ENCODE results near the gene TSPAN9.
A peak's percentile ranks its signal among the peaks of the same experiment; 100 is the strongest.

TSPAN9 gene

DNA sequence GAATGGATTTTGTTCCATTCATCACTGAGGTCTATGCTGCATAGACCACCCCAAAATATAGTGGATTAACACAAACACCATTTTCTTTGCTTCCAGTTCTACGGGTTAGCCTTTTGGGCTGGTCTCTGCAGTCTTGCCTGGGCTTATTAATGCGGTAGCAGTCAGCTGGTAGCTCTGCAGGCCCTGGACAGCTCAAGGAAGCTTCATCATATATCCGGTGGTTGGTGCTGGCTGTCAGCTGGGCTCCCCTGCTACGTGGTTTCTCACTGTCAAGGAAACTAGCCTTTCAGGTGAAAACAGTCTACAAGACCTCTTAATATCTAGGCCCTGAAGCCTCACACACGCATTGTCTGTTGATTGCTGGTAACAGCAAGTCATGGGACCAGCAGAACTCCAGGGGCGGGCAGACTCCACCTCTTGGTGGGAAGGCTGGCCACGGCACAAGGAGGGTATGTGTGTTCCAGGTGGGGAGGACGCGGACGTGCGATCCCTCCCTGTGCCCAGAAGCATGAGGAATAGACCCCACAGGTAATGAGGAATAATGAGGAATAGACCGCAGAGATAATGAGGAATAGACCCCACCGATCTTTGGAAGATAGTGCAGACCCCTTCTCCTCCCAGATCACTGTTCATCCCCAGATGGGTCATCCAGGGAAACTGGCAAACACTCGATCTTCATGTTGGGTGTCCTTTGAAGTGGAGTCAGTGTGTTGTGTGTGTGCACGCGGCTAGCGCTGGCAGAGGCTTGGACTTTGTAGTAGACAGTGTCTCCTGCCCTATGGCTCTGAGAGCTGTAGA lies 13.3 kb downstream of the TSPAN9 start:
- Histone ChIP-seq H3K9ac (no peak overlapping the region), H3K9me3 (ENCODE audit: control insufficient read depth, low read length) (no peaks in the 10 kb centered on the region), H3K27ac (no peak overlapping the region), H3K4me1 (peaks cover 14% of the 10 kb centered on the region), H3K4me3 (ENCODE audit: low read depth, low read length) (no peak overlapping the region), H3K79me2 (peaks cover 3% of the 10 kb centered on the region), H3K27me3 (ENCODE audit: control insufficient read depth, insufficient read depth, low read length) (no peaks in the 10 kb centered on the region), H2AFZ (no peak overlapping the region), H3K36me3 (ENCODE audit: control insufficient read depth, insufficient read depth, low read length) (no peaks in the 10 kb centered on the region), H3K4me2 (ENCODE audit: low read length) (no peak overlapping the region)
- TF ChIP-seq, protein P1, sequence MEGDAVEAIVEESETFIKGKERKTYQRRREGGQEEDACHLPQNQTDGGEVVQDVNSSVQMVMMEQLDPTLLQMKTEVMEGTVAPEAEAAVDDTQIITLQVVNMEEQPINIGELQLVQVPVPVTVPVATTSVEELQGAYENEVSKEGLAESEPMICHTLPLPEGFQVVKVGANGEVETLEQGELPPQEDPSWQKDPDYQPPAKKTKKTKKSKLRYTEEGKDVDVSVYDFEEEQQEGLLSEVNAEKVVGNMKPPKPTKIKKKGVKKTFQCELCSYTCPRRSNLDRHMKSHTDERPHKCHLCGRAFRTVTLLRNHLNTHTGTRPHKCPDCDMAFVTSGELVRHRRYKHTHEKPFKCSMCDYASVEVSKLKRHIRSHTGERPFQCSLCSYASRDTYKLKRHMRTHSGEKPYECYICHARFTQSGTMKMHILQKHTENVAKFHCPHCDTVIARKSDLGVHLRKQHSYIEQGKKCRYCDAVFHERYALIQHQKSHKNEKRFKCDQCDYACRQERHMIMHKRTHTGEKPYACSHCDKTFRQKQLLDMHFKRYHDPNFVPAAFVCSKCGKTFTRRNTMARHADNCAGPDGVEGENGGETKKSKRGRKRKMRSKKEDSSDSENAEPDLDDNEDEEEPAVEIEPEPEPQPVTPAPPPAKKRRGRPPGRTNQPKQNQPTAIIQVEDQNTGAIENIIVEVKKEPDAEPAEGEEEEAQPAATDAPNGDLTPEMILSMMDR (IDR thresholded peaks at IDR 0.05): no peak

DNA sequence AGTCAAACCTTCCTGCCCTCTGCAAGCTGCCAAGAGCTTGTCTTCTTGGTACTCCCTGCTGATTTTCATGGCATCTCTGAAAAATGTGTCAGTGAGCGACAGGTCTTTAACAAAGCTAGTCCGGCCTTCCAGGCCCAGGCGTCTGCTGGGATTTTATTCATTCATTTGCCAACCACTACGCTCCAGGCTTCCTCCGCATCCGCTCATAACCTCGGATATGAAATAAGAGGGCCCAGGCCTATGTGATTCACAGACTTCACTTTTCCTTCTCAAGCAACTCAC lies 13.8 kb downstream of the TSPAN9 start:
- no peaks in the 10 kb centered on the region for H3K79me2 ChIP-seq
- H2AFZ ChIP-seq: no peak overlapping the region
- H3K36me3 ChIP-seq (ENCODE audit: control insufficient read depth, insufficient read depth, low read length): no peaks in the 10 kb centered on the region
- H3K9ac ChIP-seq: no peak overlapping the region
- H3K27me3 ChIP-seq (ENCODE audit: control insufficient read depth, insufficient read depth, low read length): no peaks in the 10 kb centered on the region
- H3K4me3 ChIP-seq (ENCODE audit: low read depth, low read length): no peak overlapping the region
- no peak overlapping the region for H3K4me2 ChIP-seq (ENCODE audit: low read length)
- peaks cover 14% of the 10 kb centered on the region for H3K4me1 ChIP-seq
- H3K27ac ChIP-seq: no peak overlapping the region
- TF ChIP-seq, protein P1 (IDR thresholded peaks at IDR 0.05): no peak
- no peaks in the 10 kb centered on the region for H3K9me3 ChIP-seq (ENCODE audit: control insufficient read depth, low read length)

DNA sequence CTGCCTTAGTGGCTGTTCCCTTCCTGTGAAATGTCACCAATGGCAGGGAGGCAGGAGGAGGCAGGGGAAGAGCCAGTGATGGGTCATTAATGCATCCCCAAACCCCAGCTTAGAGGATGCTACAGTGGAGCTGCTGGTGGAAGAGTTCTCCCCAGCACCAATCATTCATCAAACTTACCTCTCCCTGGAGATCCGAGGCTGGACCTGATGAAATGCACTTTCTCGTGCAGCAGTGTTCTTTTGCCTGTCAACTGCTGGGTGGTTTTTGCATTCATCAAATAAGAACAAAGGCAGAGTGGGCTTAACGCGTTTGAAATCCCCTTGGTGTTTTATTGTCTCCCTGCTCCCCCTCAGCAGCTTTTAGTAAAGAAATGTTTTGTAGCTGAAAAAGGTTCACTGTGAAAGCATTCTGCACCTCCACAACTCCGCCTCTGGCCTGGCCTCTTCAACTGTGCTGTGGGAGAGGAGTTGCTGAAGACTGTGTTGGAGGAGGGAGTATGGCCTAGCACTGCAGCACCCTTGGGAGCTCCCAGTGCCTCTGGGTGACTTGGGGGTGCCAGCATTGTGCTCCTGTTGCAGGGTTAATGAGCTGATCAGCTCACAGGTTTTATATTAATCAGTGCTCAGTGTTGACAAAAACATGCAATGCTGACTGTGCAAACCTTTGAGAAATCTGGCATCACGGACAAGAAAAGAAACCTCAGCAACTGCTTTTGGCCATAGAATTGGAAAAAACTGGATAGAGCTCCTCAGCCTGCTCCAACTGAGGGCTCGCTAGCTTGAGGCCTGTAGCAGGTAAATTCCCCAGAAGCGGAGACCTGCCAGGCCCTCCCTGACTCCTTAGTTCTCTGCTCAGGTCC lies 14.4 kb downstream of the TSPAN9 start:
- TF ChIP-seq, protein P1 (IDR thresholded peaks at IDR 0.05): no peak
- Histone ChIP-seq H3K9me3 (ENCODE audit: control insufficient read depth, low read length) (no peaks in the 10 kb centered on the region), H3K36me3 (ENCODE audit: control insufficient read depth, insufficient read depth, low read length) (no peaks in the 10 kb centered on the region), H3K79me2 (no peaks in the 10 kb centered on the region), H2AFZ (peak overlapping the region; percentile 43), H3K9ac (no peak overlapping the region), H3K4me1 (peaks cover 14% of the 10 kb centered on the region), H3K4me3 (ENCODE audit: low read depth, low read length) (no peak overlapping the region), H3K4me2 (ENCODE audit: low read length) (peak overlapping the region; percentile 4), H3K27me3 (ENCODE audit: control insufficient read depth, insufficient read depth, low read length) (no peaks in the 10 kb centered on the region), H3K27ac (peak overlapping the region; percentile 55)

DNA sequence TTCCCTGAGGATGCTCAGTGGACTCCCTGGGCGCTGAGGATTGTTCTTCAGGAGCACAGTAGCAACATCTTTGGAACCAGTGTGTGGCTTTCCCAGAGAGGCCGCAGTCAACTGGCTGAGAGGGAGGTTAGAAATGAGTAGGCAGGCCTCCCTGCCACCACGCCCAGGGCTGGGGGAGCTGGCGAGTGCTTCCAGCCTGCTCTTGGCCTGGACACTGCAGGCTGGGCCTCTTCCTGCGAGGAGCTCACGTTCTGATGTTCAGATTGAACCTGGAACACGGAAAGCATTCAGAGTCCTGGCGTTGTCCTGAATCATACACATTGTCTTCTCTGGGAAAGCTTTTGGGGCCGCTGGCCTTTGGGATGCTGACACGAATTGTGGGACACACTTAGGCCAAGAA lies 15.6 kb downstream of the TSPAN9 start:
- Histone ChIP-seq H3K4me2 (ENCODE audit: low read length) (peak overlapping the region; percentile 4), H3K27me3 (ENCODE audit: control insufficient read depth, insufficient read depth, low read length) (no peaks in the 10 kb centered on the region), H3K4me3 (ENCODE audit: low read depth, low read length) (no peak overlapping the region), H2AFZ (no peak overlapping the region), H3K4me1 (peaks cover 23% of the 10 kb centered on the region), H3K9me3 (ENCODE audit: control insufficient read depth, low read length) (no peaks in the 10 kb centered on the region), H3K36me3 (ENCODE audit: control insufficient read depth, insufficient read depth, low read length) (no peaks in the 10 kb centered on the region), H3K27ac (peak overlapping the region; percentile 55), H3K79me2 (peaks cover 3% of the 10 kb centered on the region), H3K9ac (no peak overlapping the region)
- TF ChIP-seq, protein P1 (IDR thresholded peaks at IDR 0.05): no peak
